Measurements from ENCODE around the gene PHF13.
A peak's percentile ranks its signal among the peaks of the same experiment; 100 is the strongest.

PHF13 gene

GRCh38 chr1:6593810-6594209 lies 19.7 kb upstream of the PHF13 start:
- Histone ChIP-seq H3K9me3 (ENCODE audit: severe bottlenecking) (no peaks in the 10 kb centered on the region), H3K27ac (ENCODE audit: poor library complexity, severe bottlenecking) (no peak overlapping the region), H3K4me1 (ENCODE audit: insufficient read depth, poor library complexity, severe bottlenecking) (peaks cover under 1% of the 10 kb centered on the region), H3K27me3 (ENCODE audit: insufficient read depth, poor library complexity, severe bottlenecking) (no peaks in the 10 kb centered on the region), H3K36me3 (ENCODE audit: low read depth) (peaks cover 89% of the 10 kb centered on the region), H3K4me3 (ENCODE audit: severe bottlenecking) (no peak overlapping the region)
- TF ChIP-seq, protein P1, sequence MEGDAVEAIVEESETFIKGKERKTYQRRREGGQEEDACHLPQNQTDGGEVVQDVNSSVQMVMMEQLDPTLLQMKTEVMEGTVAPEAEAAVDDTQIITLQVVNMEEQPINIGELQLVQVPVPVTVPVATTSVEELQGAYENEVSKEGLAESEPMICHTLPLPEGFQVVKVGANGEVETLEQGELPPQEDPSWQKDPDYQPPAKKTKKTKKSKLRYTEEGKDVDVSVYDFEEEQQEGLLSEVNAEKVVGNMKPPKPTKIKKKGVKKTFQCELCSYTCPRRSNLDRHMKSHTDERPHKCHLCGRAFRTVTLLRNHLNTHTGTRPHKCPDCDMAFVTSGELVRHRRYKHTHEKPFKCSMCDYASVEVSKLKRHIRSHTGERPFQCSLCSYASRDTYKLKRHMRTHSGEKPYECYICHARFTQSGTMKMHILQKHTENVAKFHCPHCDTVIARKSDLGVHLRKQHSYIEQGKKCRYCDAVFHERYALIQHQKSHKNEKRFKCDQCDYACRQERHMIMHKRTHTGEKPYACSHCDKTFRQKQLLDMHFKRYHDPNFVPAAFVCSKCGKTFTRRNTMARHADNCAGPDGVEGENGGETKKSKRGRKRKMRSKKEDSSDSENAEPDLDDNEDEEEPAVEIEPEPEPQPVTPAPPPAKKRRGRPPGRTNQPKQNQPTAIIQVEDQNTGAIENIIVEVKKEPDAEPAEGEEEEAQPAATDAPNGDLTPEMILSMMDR (IDR thresholded peaks at IDR 0.05; ENCODE audit: poor library complexity, severe bottlenecking), result no peak
- no peak for ATAC-seq (ENCODE audit: low read depth)
- no peak for DNase-seq (ENCODE audit: low spot score)

DNA sequence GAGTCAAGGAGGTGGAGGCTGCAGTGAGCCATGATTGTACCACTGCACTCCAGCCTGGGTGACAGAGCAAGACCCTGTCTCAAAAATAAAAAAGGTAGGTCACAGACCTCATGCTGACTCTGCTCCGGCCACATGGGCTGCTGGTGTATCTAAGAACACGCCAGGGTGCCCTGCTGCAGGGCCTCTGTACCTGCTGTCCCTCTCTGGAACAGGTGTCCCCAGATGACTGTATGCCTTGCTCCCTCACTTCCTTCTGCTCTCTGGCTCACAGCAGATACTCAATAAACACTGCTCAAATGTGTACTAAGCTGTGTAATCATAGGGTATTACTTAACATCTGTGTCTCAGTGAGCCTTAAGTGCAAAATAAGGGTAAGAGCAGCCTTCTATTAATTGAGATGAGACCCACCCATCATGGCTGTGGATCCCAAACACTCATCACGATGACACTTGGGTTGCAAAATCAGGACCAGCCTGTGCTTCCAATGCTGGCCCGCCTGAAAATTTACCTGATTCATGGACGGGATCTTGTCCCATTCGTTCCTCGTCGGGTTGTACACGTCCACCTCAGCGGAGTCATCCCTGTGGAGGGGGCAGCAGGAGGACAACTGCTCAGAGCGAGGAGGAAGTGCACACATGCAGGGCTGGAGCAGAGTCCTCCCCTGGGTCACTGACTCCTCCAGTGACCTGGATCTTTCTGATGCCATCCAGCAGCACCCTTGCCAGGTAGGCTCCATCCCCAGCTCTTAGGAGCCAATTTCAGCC lies 18.4 kb upstream of the PHF13 start:
- TF ChIP-seq, protein P1 (IDR thresholded peaks at IDR 0.05; ENCODE audit: poor library complexity, severe bottlenecking), result no peak
- Histone ChIP-seq H3K27me3 (ENCODE audit: insufficient read depth, poor library complexity, severe bottlenecking) (no peaks in the 10 kb centered on the region), H3K27ac (ENCODE audit: poor library complexity, severe bottlenecking) (no peak overlapping the region), H3K4me3 (ENCODE audit: severe bottlenecking) (no peak overlapping the region), H3K36me3 (ENCODE audit: low read depth) (peaks cover 82% of the 10 kb centered on the region), H3K4me1 (ENCODE audit: insufficient read depth, poor library complexity, severe bottlenecking) (peaks cover 12% of the 10 kb centered on the region), H3K9me3 (ENCODE audit: severe bottlenecking) (no peaks in the 10 kb centered on the region)
- DNase-seq (ENCODE audit: low spot score), result no peak
- ATAC-seq (ENCODE audit: low read depth), result no peak

DNA sequence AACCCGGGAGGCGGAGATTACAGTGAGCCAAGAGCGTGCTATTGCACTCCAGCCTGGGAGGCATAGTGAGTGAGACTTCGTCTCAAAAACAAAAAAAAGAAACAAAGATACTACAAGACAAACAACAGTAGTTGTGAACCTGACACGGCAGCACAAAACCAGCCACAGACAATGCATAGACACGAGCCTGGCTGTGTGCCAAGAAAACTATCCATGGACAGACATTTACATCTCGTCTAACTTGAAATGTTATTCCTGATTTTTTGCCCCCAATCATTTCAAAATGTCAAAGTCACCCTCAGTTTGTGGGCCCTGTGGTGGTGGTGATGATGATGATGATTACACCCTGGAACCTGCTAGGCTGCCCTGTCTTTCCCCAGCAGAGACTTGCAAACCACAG lies 17.2 kb upstream of the PHF13 start:
- no peak for ATAC-seq (ENCODE audit: low read depth)
- TF ChIP-seq, protein P1 (IDR thresholded peaks at IDR 0.05; ENCODE audit: poor library complexity, severe bottlenecking), result no peak
- no peak for DNase-seq (ENCODE audit: low spot score)
- no peak overlapping the region for H3K27ac ChIP-seq (ENCODE audit: poor library complexity, severe bottlenecking)
- H3K27me3 ChIP-seq (ENCODE audit: insufficient read depth, poor library complexity, severe bottlenecking), result no peaks in the 10 kb centered on the region
- H3K9me3 ChIP-seq (ENCODE audit: severe bottlenecking), result no peaks in the 10 kb centered on the region
- peaks cover 76% of the 10 kb centered on the region for H3K36me3 ChIP-seq (ENCODE audit: low read depth)
- H3K4me3 ChIP-seq (ENCODE audit: severe bottlenecking), result no peak overlapping the region
- peaks cover 14% of the 10 kb centered on the region for H3K4me1 ChIP-seq (ENCODE audit: insufficient read depth, poor library complexity, severe bottlenecking)

- DNase-seq (ENCODE audit: low spot score), result peak; percentile 49
- Histone ChIP-seq H3K27ac (ENCODE audit: poor library complexity, severe bottlenecking) (no peak overlapping the region), H3K4me3 (ENCODE audit: severe bottlenecking) (no peak overlapping the region), H3K4me1 (ENCODE audit: insufficient read depth, poor library complexity, severe bottlenecking) (peaks cover 14% of the 10 kb centered on the region), H3K36me3 (ENCODE audit: low read depth) (peaks cover 76% of the 10 kb centered on the region), H3K27me3 (ENCODE audit: insufficient read depth, poor library complexity, severe bottlenecking) (no peaks in the 10 kb centered on the region), H3K9me3 (ENCODE audit: severe bottlenecking) (no peaks in the 10 kb centered on the region)
- TF ChIP-seq, protein P1 (IDR thresholded peaks at IDR 0.05; ENCODE audit: poor library complexity, severe bottlenecking), result no peak
- no peak for ATAC-seq (ENCODE audit: low read depth)
Measured at GRCh38 chr1:6596886-6597776, 16.4 kb upstream of the PHF13 start.

All from RWPE2 (cell line).